CD4-positive, alpha-beta T cell treated with Interleukin-15 for 1 hour (primary cell): ENCODE data around the gene ST6GALNAC3.
"Not testable (repeated sequence)": the region's sequence is repeated elsewhere in the genome, so short reads cannot be mapped to it uniquely, and the experiment has no call there.

Experiments
- DNase-seq: peaks from one replicate; pipeline ENCODE4 v3.0.0-alpha.2; 2020

Gene ST6GALNAC3

DNA sequence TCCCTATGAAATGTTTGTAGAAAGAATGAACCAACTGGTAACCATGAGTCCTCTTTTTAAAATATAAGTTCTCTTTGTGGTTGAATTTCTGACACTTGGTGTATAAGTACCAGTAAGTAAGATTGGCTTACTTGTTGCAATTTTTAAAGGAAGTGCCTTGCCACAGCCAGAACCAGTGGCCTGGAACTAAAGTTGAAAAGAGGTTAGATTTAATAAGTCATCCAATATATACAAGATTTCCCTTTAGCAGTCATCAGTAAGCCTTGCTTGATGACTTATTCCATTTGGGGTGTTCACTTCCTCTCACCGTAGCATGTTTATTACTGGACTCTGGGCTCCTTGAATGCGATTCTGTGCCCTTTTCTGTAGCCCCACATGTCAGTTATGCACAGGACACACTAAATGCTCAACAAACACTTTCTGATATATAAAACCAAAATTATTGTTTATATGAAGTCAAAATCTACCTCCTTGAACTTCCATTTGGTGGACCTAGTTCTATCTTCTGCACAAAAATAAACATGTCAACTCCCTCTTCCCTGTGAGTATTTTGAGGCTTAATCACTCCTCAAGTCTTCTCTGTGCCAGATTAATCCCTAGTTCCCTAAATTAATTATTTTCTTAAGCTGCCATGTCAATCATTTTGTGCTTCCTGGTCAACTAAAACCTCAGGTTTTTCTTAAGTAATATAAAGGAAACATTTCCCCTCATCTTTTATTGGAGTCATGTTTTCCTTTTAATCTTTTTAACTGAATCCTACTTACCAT lies 218.1 kb downstream of the ST6GALNAC3 start:
- no peak for DNase-seq

DNA sequence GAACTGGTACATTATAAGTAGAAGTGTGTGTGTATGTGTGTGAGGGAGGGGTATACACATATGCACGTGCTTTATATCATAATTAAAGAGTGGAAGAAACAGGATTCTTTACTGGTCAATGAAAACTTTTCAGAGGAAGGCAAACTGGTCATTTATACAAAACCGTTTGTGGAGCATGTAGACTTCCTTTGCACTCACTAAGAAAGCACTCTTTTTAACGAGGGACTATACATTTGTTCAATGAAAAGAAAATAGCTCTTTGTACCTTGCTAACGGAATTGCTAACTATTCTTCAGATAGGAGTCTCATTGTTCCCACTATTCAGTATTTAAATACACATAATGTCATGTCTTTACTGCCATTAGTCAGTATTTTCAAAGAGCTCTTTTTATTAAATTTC lies 219.3 kb downstream of the ST6GALNAC3 start:
- DNase-seq, result no peak

- DNase-seq, result no peak
Measured at GRCh38 chr1:76294482-76295194, 220.1 kb downstream of the ST6GALNAC3 start.

GRCh38 chr1:76298399-76298798 lies 223.9 kb downstream of the ST6GALNAC3 start:
- no peak for DNase-seq

- no peak for DNase-seq
Measured at GRCh38 chr1:76299036-76299435, 224.5 kb downstream of the ST6GALNAC3 start.

DNA sequence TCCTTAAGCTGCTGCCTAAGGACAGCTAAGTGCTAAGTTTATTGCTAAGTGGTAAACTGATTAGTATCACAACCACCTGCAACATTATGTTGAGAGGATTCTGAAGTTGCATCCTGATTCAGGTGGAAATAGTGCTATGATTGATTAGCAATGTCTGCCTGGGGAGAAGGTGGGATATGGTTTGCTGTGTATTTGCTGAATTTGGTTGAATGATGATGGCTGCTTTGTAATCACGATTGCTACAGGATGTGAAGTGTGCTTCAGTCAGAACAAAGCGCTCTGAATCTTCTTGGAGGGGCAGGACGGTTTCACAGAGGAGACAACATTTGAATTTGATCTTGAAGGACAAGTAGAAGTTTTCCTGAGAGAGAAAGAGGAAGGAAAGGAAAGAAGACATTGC lies 226.0 kb downstream of the ST6GALNAC3 start:
- no peak for DNase-seq

DNA sequence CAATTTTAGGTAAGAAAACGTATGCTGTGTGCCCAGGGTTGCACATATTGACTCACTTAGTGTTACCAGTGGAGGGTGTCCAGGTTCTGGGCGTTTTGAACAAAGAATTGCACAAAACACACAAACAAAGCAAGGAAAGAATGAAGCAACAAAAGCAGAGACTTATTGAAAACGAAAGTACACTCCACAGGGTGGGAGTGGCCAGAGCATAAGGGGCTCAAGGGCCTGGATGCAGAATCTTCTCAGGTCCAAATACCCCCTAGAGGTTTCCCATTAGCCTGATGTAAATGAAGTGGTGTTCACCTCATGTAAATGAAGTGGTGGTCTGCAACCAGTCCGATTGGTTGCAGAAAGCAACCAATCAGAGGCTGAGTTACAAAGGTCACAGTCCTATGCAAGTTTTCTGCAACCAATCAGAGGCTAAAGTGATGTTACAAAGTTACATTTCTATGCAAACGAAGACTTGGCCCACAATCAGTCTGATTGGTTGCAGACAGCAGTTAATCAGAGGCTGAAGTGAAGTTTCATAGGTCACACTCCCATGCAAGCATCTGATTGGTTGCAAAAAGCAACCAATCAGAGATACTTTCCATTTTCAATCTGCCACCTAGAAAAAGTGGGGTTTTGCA lies 228.3 kb downstream of the ST6GALNAC3 start:
- no peak for DNase-seq

GRCh38 chr1:76303340-76303717 lies 228.8 kb downstream of the ST6GALNAC3 start:
- no peak for DNase-seq

GRCh38 chr1:76313304-76313703 lies 238.8 kb downstream of the ST6GALNAC3 start:
- no peak for DNase-seq

DNA sequence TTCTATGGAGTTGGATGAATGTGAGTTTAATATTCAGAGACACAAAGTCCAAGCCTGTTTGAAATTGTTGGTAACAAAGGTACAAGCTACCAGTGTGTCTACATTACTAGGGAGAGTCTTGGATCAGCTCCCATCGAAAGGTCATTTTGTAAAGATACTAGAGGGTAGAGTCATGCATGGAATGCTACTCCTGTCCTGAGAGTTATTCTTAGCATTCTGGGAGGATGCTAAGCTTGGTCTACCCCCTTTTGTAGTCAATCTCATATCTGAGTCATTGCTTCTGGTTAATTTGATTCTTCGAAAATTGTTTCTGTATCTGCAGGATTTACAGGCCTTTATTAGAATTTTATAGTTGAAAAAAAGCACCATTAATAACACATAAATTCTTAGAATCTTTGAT lies 240.2 kb downstream of the ST6GALNAC3 start:
- DNase-seq, result no peak

GRCh38 chr1:76317299-76317900 lies 242.9 kb downstream of the ST6GALNAC3 start:
- no peak for DNase-seq

DNA sequence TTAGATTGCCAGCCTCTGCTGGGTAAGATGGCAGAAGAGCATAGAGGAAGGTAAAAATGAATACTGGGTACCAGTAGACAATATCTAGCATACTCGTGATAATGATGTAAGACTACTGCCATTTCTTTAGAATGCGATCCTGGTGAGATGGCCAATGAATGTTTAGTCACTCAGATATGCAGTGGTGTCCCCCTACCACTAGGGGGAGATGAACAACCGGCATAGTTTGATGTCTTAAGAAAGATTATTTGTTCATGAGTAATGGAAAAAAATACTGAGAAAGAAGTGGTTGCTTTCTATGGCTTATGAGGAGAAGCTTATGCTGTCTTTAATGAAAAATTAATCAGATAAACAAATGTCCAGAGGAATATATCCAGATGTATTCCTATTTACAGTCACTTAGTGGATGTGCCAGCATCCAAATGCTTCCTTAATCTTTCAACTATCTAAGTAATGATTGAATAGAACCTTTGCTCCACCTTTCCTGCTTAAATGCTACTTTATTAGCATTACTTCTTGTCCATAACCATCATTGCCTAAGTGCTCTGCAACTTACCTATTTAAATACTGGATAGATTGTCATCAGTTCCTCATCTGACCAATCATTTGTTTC lies 256.6 kb downstream of the ST6GALNAC3 start:
- peak; percentile 23 for DNase-seq

- DNase-seq, result no peak
Measured at GRCh38 chr1:76335882-76336281, 261.3 kb downstream of the ST6GALNAC3 start.

DNA sequence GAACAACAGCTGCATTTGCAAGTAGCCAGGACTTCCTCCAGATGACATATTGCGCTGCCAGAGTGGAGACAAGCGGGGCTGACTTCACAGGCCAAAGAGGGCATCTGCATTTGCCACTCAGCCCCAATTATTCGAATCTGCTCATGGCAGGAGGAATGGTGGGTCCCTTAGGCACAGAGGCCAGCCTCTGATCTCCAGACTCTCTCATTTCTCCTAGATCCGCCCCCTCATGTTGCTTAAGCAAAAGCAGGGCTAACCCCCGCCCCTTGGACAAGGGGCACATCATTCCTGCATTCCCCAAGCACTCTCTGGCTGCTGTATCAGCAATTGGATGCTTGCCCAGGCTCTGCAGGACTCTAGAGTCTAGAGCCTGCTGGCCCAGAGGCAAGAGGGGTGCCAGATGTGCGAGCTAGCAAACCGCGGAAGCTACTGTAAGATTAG lies 262.4 kb downstream of the ST6GALNAC3 start:
- no peak for DNase-seq

GRCh38 chr1:76337542-76338219 lies 263.1 kb downstream of the ST6GALNAC3 start:
- no peak for DNase-seq

GRCh38 chr1:76340056-76340455 lies 265.5 kb downstream of the ST6GALNAC3 start:
- no peak for DNase-seq

DNA sequence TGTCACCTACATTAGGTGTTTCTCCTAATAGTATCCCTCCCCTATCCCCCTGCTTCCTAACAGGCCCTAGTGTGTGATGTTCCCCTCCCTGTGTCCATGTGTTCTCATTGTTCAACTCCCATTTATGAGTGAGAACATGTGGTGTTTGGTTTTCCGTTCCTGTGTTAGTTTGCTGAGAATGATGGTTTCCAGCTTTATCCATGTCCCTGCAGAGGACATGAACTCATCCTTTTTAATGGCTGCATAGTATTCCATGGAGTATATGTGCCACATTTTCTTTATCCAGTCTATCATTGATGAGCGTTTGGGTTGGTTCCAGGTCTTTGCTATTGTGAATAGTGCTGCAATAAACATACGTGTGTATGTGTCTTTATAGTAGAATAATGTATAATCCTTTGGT lies 267.3 kb downstream of the ST6GALNAC3 start:
- not testable (repeated sequence) for DNase-seq

- no peak for DNase-seq
Measured at GRCh38 chr1:76343356-76343755, 268.8 kb downstream of the ST6GALNAC3 start.

DNA sequence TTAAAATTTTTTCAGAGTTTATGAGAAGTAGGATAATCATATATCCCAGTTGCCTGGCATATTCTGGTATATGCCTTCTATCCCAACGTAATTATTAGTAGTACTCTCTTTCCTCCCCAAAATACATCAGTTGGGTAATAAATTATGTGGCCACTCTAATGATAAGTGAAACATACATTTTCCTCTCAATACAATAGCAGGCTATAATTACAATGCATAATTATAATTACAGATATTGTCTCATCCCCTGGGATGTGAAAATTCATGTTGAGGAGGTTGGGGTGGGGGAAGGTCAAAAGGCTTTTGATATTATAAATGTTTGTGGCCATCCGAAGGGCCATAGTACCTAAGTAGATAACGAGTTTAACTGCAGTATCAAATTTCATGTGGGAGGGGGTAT lies 277.1 kb downstream of the ST6GALNAC3 start:
- no peak for DNase-seq

DNA sequence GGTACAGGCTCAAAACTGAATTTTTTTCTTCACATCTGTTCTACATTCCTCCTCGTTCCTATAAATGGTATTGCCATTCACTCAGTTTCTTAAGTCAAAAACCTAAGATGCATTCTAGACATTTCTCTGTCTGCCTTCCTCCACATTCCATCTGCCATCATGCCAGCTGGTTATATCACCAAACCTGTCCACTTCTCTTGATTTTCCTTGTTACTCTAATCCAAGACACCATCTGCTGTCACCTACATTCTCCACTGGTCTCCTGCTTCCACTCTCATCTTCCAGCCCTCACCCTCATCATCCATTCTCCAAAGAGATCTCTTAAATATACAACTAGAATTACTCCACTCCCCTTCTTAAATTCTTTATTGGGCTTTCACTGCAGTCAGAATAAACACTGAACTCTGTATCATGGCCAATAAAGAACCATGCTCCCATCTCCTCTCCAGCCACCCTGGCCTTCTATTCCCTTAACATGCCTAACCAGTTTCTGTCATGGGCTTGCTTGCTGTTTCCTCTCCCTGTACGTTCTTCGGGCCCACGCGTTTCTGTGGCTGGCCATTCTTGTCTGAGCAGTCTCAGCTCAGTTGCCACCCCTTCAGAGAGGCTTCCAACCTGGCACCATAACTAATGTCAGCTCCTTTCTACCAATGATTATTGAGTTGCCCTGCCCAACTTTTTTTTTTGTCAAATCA lies 278.3 kb downstream of the ST6GALNAC3 start:
- no peak for DNase-seq

GRCh38 chr1:76354236-76354635 lies 279.7 kb downstream of the ST6GALNAC3 start:
- no peak for DNase-seq

DNA sequence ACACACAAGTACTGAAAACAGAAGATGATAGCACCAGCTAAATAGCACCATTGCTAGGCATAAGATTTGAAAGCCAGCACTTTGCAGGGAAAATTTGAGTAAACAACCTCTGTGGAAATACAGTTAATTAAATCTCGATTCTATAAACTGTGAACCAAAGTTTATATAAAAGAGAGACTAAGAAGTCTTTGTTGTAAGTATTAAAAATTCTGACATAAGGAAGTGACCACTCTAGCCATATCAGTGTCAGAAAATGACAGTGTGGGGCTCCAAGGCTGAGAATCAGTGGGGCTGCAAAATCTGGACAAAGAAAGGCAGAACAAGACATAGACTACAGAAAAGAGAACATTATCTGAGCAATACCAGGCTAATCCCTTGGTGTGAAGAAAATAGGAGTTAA lies 292.2 kb downstream of the ST6GALNAC3 start:
- no peak for DNase-seq
